ENCODE measurements around the gene HIF3A. TPM values are rescaled to one million over a fixed set of nuclear protein-coding genes. Genes with fewer than 3 reads are reported as not detected.
"Not testable (repeated sequence)": the region's sequence is repeated elsewhere in the genome, so short reads cannot be mapped to it uniquely, and the experiment has no call there.

The HIF3A gene
- total RNA-seq, 2 donors from 2014 or later = not detected

DNA sequence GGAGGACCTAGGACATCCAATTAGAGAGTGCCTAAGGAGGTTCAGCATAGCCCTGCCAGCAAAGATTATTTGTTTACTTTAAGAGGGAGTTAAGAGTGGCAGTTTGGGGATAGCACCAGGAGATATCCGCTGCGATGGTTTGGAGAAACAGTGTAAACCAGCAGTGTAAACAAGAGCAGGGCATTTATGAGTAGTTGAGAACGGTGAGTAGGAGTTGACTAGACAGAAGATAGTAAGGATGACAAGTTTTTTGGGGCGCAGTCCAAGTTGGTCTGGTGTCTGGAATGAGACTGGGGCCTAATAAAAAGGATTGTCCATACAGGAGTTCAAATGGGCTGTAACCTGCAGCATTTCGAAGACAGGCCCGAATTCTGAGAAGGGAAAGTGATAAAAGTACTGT lies 22.9 kb upstream of the HIF3A start:
- H3K4me3 Mint-ChIP-seq; ATAC-seq; H3K36me3 Mint-ChIP-seq (ENCODE audit: low read depth); H3K27ac Mint-ChIP-seq; H3K9me3 ChIP-seq (ENCODE audit: control insufficient read depth, low read length, poor library complexity, severe bottlenecking); H3K4me1 Mint-ChIP-seq; DNase-seq: not testable (repeated sequence)
- peaks cover 19% of the 10 kb centered on the region for H3K27me3 Mint-ChIP-seq

DNA sequence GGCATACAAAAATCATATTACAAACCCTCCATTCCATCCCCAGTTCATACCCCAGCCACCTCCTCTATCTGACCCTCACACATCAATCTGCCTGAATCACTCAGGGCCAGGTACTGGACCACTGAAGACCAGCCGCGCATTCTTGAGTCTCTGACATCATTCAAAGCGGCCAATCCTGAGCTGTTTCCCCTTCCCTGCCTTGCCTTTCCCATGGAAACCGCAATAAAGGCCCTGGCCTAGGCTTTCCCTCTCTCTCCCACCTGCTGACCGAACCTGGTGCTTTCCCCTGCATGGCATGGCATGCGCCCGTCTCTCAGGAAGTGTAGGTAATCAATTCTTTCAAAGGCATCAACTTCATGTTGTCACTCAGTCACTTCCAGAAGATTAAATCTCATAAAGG lies 17.7 kb upstream of the HIF3A start:
- H3K4me1 Mint-ChIP-seq = peaks cover 2% of the 10 kb centered on the region

DNA sequence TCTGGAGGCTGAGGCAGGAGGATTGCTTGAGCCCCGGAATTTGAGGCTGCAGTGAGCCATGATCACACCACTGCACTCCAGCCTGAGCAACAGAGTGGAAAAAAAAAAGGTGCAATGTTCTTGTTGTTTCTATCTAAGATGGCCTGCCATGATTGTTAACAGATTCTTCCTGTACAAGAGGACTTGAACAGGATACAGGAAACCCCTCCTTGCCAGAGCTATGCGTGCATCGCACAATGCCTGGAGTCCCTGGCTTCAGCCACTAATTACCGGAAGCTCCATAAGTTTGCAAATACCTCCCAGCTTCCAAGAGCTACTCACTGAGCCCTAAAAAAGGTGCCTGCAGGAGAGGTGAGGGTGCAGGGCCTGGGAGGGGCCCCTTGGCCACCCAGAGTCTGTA lies 13.1 kb upstream of the HIF3A start:
- ATAC-seq (no peak), DNase-seq (no peak)
- Mint-ChIP-seq H3K36me3 (ENCODE audit: low read depth) (no peaks in the 10 kb centered on the region), H3K27ac (no peak overlapping the region), H3K27me3 (peaks cover 27% of the 10 kb centered on the region), H3K4me1 (no peaks in the 10 kb centered on the region), H3K4me3 (no peak overlapping the region)
- no peaks in the 10 kb centered on the region for H3K9me3 ChIP-seq (ENCODE audit: control insufficient read depth, low read length, poor library complexity, severe bottlenecking)

More for the DNA sequence above, 17.7 kb upstream of the HIF3A start:
- H3K9me3 ChIP-seq (ENCODE audit: control insufficient read depth, low read length, poor library complexity, severe bottlenecking) = no peaks in the 10 kb centered on the region
- DNase-seq (no peak), ATAC-seq (no peak)
- peak overlapping the region; percentile 29 for H3K27ac Mint-ChIP-seq
- peaks cover 8% of the 10 kb centered on the region for H3K36me3 Mint-ChIP-seq (ENCODE audit: low read depth)
- H3K27me3 Mint-ChIP-seq = peaks cover 21% of the 10 kb centered on the region
- no peak overlapping the region for H3K4me3 Mint-ChIP-seq

DNA sequence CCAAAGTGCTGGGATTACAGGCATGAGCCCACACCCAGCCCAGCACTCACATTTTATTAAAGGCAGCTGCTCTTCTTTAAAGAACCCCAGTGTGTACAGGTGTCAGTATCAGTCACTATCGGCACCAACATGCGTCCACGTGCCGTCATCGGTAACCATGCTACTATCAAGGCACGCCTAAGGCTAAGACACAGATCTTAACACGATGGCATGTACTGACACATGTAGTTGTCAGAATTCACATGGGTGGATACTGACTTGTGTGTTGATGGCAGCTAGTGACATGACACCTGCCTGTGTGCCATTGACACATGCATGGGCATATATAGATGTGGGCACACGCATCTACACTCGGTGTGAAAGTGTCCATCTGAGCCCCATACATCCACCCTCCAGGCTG lies 12.2 kb upstream of the HIF3A start:
- H3K4me3 Mint-ChIP-seq = no peak overlapping the region
- no peak overlapping the region for H3K27ac Mint-ChIP-seq
- no peaks in the 10 kb centered on the region for H3K4me1 Mint-ChIP-seq
- peaks cover 18% of the 10 kb centered on the region for H3K27me3 Mint-ChIP-seq
- H3K36me3 Mint-ChIP-seq (ENCODE audit: low read depth) = no peaks in the 10 kb centered on the region
- no peak for DNase-seq
- H3K9me3 ChIP-seq (ENCODE audit: control insufficient read depth, low read length, poor library complexity, severe bottlenecking) = no peaks in the 10 kb centered on the region
- ATAC-seq = no peak

DNA sequence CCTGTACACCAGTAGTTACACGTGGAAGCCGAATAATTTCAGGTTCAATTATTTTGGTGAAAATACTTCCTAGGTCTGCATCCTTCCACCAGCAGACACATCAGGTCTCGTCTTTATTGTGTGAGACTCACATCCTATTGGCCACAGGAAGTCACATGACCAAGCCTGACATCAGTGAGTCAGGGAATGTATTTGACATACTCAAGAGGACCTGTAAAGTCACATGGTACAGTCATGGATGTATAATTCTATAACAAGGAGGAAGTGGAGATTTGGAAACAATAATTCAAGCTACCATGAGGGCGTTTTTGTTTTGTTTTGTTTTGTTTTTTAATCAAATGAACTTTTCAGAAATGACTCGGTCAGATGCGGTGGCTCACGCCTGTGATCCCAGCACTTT lies 9.3 kb upstream of the HIF3A start:
- no peak for ATAC-seq

DNA sequence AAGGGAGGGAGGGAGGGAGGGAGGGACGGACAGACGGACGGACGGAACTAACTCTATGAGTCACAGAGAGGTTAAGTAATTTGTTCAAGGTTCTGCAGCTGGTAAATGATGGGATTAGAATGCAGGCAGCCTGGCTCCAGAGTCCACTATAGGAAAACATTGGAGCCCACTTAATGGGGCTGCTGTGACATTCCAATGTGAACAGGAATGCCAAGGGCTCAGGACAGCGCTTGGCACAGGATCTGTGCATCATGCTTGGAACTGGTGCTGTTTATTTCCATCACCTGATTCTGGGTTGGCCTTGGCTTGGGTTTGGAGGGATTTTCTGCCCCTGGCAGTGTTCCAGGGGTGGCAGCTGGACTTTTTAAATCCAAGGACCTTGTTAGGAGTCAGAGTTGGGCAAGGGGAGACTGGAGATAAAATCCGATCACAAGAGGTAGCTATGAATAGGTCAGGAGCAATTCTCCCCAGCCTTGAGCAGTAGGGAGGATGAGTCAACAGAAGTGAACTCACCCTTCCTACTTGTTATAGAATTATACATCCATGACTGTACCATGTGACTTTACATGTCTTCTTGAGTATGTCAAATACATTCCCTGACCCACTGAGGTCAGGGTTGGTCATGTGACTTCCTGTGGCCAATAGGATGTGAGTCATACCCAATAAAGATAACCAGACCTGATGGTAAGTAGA lies 7.8 kb upstream of the HIF3A start:
- Mint-ChIP-seq H3K4me1 (no peaks in the 10 kb centered on the region), H3K4me3 (no peak overlapping the region), H3K36me3 (ENCODE audit: low read depth) (no peaks in the 10 kb centered on the region), H3K27ac (no peak overlapping the region), H3K27me3 (peaks cover 8% of the 10 kb centered on the region)
- ATAC-seq (no peak), DNase-seq (no peak)
- H3K9me3 ChIP-seq (ENCODE audit: control insufficient read depth, low read length, poor library complexity, severe bottlenecking) = peaks cover 5% of the 10 kb centered on the region

More for the DNA sequence above, 9.3 kb upstream of the HIF3A start:
- peaks cover 5% of the 10 kb centered on the region for H3K9me3 ChIP-seq (ENCODE audit: control insufficient read depth, low read length, poor library complexity, severe bottlenecking)
- DNase-seq = no peak
- peaks cover 15% of the 10 kb centered on the region for H3K27me3 Mint-ChIP-seq
- no peak overlapping the region for H3K4me3 Mint-ChIP-seq
- no peaks in the 10 kb centered on the region for H3K4me1 Mint-ChIP-seq
- no peaks in the 10 kb centered on the region for H3K36me3 Mint-ChIP-seq (ENCODE audit: low read depth)
- no peak overlapping the region for H3K27ac Mint-ChIP-seq

DNA sequence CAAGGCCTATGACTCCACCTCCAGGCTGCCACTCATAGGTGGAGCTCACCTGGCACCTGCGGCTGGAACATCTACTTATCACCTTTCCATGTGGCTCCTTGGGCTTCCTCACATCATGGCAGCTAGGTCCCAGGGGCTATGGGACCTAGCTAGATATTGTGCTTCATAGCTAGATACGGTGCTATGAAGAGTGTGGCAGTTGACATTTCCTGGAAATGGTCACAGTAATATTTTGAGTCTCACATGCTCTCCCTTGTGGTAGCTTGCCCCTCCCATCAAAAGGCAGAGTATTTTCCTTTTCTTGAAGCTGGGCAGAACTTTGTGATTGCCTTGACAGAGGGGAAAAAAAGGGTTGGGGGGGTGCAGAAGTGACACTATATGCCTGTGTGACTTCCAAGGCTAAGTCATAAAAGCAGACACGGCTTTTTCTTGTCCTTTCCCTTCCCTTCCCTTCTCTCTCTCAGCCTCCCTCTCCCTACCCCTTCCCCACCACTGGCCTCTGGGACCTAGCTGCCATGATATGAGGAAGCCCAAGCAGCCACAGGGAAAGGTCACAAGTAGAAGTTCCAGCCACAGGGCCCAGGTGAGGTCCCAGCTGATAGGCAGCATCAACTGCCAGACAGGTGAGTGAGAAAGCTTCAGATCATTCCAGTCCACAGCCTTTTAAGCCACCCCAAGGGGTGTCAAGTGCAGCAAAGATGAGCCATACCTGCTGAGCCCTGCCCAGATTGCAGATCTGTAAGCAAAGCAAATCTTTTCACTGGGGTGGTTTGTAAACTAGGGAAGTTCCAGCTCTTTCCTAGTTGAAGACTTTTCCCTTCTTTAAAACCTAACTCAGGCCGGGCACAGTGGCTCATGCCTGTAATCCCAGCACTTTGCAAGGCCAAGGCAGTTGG lies 6.9 kb upstream of the HIF3A start:
- no peaks in the 10 kb centered on the region for H3K4me1 Mint-ChIP-seq
- no peak for DNase-seq
- H3K9me3 ChIP-seq (ENCODE audit: control insufficient read depth, low read length, poor library complexity, severe bottlenecking) = peaks cover 5% of the 10 kb centered on the region
- peaks cover 2% of the 10 kb centered on the region for H3K36me3 Mint-ChIP-seq (ENCODE audit: low read depth)
- ATAC-seq = no peak
- peaks cover 17% of the 10 kb centered on the region for H3K27me3 Mint-ChIP-seq
- no peak overlapping the region for H3K27ac Mint-ChIP-seq
- H3K4me3 Mint-ChIP-seq = no peak overlapping the region

DNA sequence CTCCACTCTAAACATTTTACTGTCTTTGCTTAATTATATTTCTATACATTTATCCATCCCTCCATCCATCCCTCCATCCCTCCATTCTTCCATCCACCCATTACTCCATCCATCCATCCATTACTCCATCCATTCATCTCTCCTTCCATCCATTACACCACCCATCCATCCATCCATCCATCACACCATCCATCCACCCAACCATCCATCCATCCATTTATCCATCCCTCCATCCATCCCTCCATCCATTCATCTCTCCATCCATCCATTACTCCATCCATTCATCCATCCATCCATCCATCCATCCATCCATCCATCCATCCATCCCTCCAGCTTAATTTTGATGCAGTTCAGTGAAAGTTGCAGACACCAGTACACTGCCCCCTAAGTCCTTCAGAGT lies 5.0 kb upstream of the HIF3A start:
- H3K27ac Mint-ChIP-seq = no peak overlapping the region
- peaks cover 5% of the 10 kb centered on the region for H3K9me3 ChIP-seq (ENCODE audit: control insufficient read depth, low read length, poor library complexity, severe bottlenecking)
- H3K27me3 Mint-ChIP-seq = peaks cover 32% of the 10 kb centered on the region
- ATAC-seq = no peak
- no peak for DNase-seq
- H3K36me3 Mint-ChIP-seq (ENCODE audit: low read depth) = peaks cover 2% of the 10 kb centered on the region
- no peaks in the 10 kb centered on the region for H3K4me1 Mint-ChIP-seq
- H3K4me3 Mint-ChIP-seq = no peak overlapping the region

DNA sequence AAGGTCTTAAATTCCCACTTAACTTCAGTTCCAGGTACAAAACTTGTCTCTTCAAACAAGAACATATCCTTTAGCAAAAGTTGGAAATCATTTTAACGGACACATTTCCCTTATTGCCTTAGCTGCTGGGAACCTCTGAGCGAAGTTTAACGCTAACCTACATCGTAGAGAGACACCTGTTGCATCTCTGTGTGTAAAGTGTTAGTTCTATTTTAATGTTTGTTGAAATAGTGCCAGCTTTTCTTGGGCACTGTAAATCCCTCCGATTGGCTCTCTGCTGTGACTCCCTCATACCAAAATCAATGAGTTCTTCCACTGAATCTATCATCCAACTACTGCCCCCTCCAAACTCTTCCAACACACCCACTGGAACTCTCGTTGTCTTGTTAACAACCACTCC lies 2.3 kb upstream of the HIF3A start:
- H3K4me3 Mint-ChIP-seq = no peak overlapping the region
- no peak for DNase-seq
- peaks cover 38% of the 10 kb centered on the region for H3K27me3 Mint-ChIP-seq
- H3K27ac Mint-ChIP-seq = no peak overlapping the region
- ATAC-seq = no peak
- peaks cover 5% of the 10 kb centered on the region for H3K9me3 ChIP-seq (ENCODE audit: control insufficient read depth, low read length, poor library complexity, severe bottlenecking)
- peaks cover 2% of the 10 kb centered on the region for H3K36me3 Mint-ChIP-seq (ENCODE audit: low read depth)
- no peaks in the 10 kb centered on the region for H3K4me1 Mint-ChIP-seq

DNA sequence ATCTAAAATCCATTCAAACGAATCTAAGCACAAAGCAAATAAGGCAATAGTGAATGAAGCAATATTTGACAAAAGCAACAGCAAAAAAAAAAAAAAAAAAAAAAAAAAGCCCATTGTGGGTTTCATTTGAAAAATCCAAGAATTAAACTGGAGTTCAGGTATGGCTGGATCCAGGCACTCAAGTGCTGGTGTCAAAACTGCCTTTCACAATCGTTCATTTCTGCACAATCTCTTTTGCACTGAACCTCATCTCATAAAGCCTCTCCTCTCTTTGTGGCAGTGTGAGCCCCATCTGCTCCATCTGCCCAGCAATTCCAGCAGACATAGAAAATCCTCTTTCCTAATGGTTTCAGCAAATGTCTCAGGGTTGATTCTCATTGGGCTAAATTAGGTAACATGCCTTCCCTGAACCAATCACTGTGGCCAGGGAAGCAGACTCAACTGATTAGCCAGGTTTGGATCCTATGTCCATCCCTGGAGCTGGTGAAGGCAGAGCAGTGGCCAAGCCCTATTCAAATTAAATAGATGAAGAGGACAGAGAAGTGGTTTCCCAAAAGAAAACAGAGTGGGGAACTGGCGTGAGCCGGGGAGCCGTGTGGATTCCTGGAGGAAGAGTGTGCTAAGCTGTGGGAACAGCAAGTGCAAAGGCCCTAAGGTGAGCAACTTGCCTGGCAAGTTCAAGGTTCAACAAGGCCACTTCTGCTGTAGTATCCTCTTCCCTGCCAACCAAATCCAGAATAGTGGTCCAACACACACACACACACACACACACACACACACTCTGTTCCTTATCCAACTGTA lies 1.2 kb upstream of the HIF3A start:
- Mint-ChIP-seq H3K27me3 (peaks cover 46% of the 10 kb centered on the region), H3K27ac (no peak overlapping the region), H3K36me3 (ENCODE audit: low read depth) (peaks cover 2% of the 10 kb centered on the region), H3K4me3 (no peak overlapping the region), H3K4me1 (no peaks in the 10 kb centered on the region)
- peaks cover under 1% of the 10 kb centered on the region for H3K9me3 ChIP-seq (ENCODE audit: control insufficient read depth, low read length, poor library complexity, severe bottlenecking)
- DNase-seq (no peak), ATAC-seq (no peak)

DNA sequence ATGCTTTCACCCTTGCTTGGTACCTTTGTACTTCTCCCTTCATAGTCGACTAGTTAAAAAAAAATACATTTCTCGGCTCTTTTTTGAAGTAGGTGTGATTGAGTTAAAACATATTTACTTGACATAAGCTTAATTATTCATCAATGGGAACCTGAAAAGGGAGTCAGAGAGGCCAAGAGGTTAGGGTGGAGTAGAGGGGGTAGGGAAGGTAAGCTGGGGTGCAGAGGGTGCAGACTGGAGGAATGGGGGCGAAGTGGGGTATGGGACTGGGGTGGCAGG lies 701 bp upstream of the HIF3A start:
- H3K4me3 Mint-ChIP-seq = no peak overlapping the region
- no peaks in the 10 kb centered on the region for H3K9me3 ChIP-seq (ENCODE audit: control insufficient read depth, low read length, poor library complexity, severe bottlenecking)
- H3K36me3 Mint-ChIP-seq (ENCODE audit: low read depth) = peaks cover 2% of the 10 kb centered on the region
- no peaks in the 10 kb centered on the region for H3K4me1 Mint-ChIP-seq
- H3K27ac Mint-ChIP-seq = no peak overlapping the region
- ATAC-seq (no peak), DNase-seq (no peak)
- H3K27me3 Mint-ChIP-seq = peaks cover 46% of the 10 kb centered on the region

DNA sequence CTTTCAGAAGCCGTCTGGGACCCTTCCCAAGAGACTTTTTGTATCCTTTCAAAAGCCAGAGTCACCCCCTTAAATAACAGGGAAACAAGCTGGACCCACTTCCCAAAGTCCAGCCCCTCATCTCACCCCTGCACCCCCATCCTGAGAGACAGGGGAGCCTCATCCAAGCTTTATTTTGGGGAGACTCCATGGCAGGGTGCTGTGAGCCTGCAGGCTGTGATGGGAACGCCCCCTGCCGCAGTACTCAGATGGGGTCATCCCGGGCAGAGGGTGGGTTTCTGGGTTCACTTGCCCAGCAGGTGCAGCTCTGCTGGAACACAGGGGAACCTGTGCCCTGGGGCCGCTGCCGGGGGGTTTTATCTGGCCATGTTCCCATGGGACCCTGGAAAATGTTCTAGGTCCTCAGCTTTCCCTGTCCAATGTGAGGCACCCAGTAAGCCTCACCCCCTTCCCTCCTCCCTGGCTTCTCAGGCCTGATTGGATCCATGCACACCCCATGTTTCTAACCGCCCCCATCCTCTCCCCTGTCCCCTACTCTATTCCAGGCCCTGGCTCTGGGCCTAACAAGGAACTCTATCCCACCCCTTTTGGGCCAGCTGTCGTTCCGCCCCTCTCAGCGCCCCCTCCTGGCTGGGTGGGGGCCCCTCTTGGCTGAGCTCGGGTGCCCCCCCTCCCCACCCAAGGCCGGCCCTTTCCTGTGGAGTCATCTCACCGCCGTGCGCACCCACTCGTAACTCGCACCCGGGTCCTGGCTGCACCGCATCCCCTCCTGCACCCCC lies 1.0 kb downstream of the HIF3A start:
- ATAC-seq = no peak
- no peak overlapping the region for H3K27ac Mint-ChIP-seq

More for the DNA sequence above, 1.0 kb downstream of the HIF3A start:
- peaks cover 46% of the 10 kb centered on the region for H3K27me3 Mint-ChIP-seq
- H3K4me1 Mint-ChIP-seq = peaks cover 2% of the 10 kb centered on the region
- no peak overlapping the region for H3K4me3 Mint-ChIP-seq
- no peak for DNase-seq
- no peaks in the 10 kb centered on the region for H3K9me3 ChIP-seq (ENCODE audit: control insufficient read depth, low read length, poor library complexity, severe bottlenecking)
- H3K36me3 Mint-ChIP-seq (ENCODE audit: low read depth) = peaks cover 2% of the 10 kb centered on the region

Data from T-helper 17 cell (primary cell).